ENCODE results near the gene CD209.

The CD209 gene

GRCh38 chr19:7704280-7705060, 42.9 kb downstream of the CD209 start:
- no peak for DNase-seq

- DNase-seq: no peak
Measured at GRCh38 chr19:7703332-7703731, 44.0 kb downstream of the CD209 start.

- DNase-seq: no peak
Measured at GRCh38 chr19:7701654-7702457, 45.5 kb downstream of the CD209 start, which contains the start of gene FCER2. Gene FCER2 (minus strand): TSS chr19:7702131. CDS start chr19:7699760, 2,371 bp downstream.

GRCh38 chr19:7701049-7701653, 46.2 kb downstream of the CD209 start:
- no peak for DNase-seq

GRCh38 chr19:7699417-7700401, 47.6 kb downstream of the CD209 start:
- DNase-seq: no peak

GRCh38 chr19:7699003-7699402, 48.3 kb downstream of the CD209 start:
- DNase-seq: no peak

- DNase-seq: no peak
Measured at GRCh38 chr19:7698583-7698982, 48.8 kb downstream of the CD209 start.

GRCh38 chr19:7697721-7698287, 49.5 kb downstream of the CD209 start:
- DNase-seq: no peak

GRCh38 chr19:7694499-7694898, 52.8 kb downstream of the CD209 start:
- no peak for DNase-seq

GRCh38 chr19:7692417-7693088, 54.8 kb downstream of the CD209 start:
- no peak for DNase-seq

GRCh38 chr19:7691497-7691896, 55.8 kb downstream of the CD209 start:
- no peak for DNase-seq

GRCh38 chr19:7690779-7691258, 56.5 kb downstream of the CD209 start:
- DNase-seq: no peak
